PC-3 (cell line): ENCODE results near the gene CPO. TPM values are rescaled to one million over a fixed set of nuclear protein-coding genes. Genes with fewer than 3 reads are reported as not detected.

Experiments used
- ATAC-seq: fragments of 200-7000 bp; cut with Tn5 transposase; 2 replicates; pipeline ENCODE4 v1.9.1; 2020; ENCODE audit warnings: mild to moderate bottlenecking, moderate library complexity
- BruUV-seq: library from RNA; stranded (reverse); fragments of 400-500 nt; replicated peaks from 2 replicates; lab custom pipeline; 2021; lab: Mats Ljungman, UMichigan
- CTCF ChIA-PET: fragments of 300-600 bp; sonication (Branson Sonifier 250); formaldehyde crosslinking; loops from one replicate; lab custom pipeline; 2022; ENCODE audit warnings: antibody characterized with exemption; lab: Charles Lee
- POLR2A ChIA-PET: fragments of 300-600 bp; sonication (Branson Sonifier 250); formaldehyde crosslinking; loops from one replicate; lab custom pipeline; 2022; ENCODE audit warnings: antibody characterized with exemption; ENCODE audit not compliant: unreplicated experiment; lab: Charles Lee
- DNase-seq: peaks from one replicate; pipeline ENCODE4 v3.0.0-alpha.2; 2015
- H2AFZ ChIP-seq: fragments of 300-600 bp; sonication (generic); 2 replicates; pipeline ENCODE4 v1.6.0; 2016; ENCODE audit warnings: antibody characterized with exemption, low read length
- H3F3A ChIP-seq: fragments of 300-600 bp; sonication (generic); one replicate; pipeline ENCODE4 v1.6.0; 2017; ENCODE audit warnings: antibody characterized with exemption, low read length, control low read depth, mild to moderate bottlenecking; ENCODE audit not compliant: unreplicated experiment
- H3K27ac ChIP-seq: fragments of 300-600 bp; sonication (generic); 2 replicates; pipeline ENCODE4 v1.5.1; 2016; ENCODE audit warnings: mild to moderate bottlenecking, low read length
- H3K27me3 ChIP-seq: fragments of 300-600 bp; sonication (generic); 2 replicates; pipeline ENCODE4 v1.6.1; 2016; ENCODE audit warnings: low read length, mixed read lengths
- H3K36me3 ChIP-seq: fragments of 300-600 bp; sonication (generic); 2 replicates; pipeline ENCODE4 v1.6.1; 2016; ENCODE audit warnings: low read depth, mixed run types, low read length, mixed read lengths
- H3K4me1 ChIP-seq: fragments of 300-600 bp; sonication (generic); 2 replicates; pipeline ENCODE4 v1.5.1; 2016; ENCODE audit warnings: low read length; ENCODE audit not compliant: insufficient read depth
- H3K4me2 ChIP-seq: fragments of 300-600 bp; sonication (generic); 2 replicates; pipeline ENCODE4 v1.6.0; 2016; ENCODE audit warnings: low read length
- H3K4me3 ChIP-seq: fragments of 300-600 bp; sonication (generic); 2 replicates; pipeline ENCODE4 v1.5.1; 2016; ENCODE audit warnings: mild to moderate bottlenecking, low read length, mixed read lengths
- H3K79me2 ChIP-seq: fragments of 300-600 bp; sonication (generic); 2 replicates; pipeline ENCODE4 v1.6.1; 2017; ENCODE audit warnings: low read length, mixed read lengths
- H3K9ac ChIP-seq: fragments of 300-600 bp; sonication (generic); 2 replicates; pipeline ENCODE4 v1.6.0; 2016; ENCODE audit warnings: mild to moderate bottlenecking, low read length
- H3K9me2 ChIP-seq: fragments of 300-600 bp; sonication (generic); replicated peaks from 2 replicates; pipeline ENCODE4 v1.6.1; 2016; ENCODE audit warnings: mixed run types, low read length, mixed read lengths
- H3K9me3 ChIP-seq: fragments of 300-600 bp; sonication (generic); 2 replicates; pipeline ENCODE4 v1.6.1; 2016; ENCODE audit warnings: low read length, mixed read lengths
- H4K20me1 ChIP-seq: fragments of 300-600 bp; sonication (generic); 2 replicates; pipeline ENCODE4 v1.6.1; 2016; ENCODE audit warnings: low read length, mixed read lengths
- CTCF ChIP-seq: fragments of 300-600 bp; sonication (generic); conservative IDR thresholded peaks from 2 replicates; pipeline ENCODE4 v1.5.1; 2017; ENCODE audit warnings: antibody characterized with exemption, low read depth, mild to moderate bottlenecking, low read length
- EZH2 ChIP-seq: fragments of 300-600 bp; sonication (generic); IDR thresholded peaks from one replicate; pipeline ENCODE4 v1.6.1; 2017; ENCODE audit warnings: antibody characterized with exemption, mild to moderate bottlenecking, low read length; ENCODE audit not compliant: unreplicated experiment
- EZH2phosphoT487 ChIP-seq: fragments of 300-600 bp; sonication (generic); IDR thresholded peaks from 2 replicates; pipeline ENCODE4 v1.6.1; 2018; ENCODE audit warnings: mild to moderate bottlenecking, antibody characterized with exemption, low read length, borderline replicate concordance
- intact Hi-C: fragments of 100-400 bp; cut with micrococcal nuclease; formaldehyde crosslinking; loops from 2 replicates; pipeline ENCODE4 v1.9.0; 2023
- total RNA-seq: library from RNA; depleted of rRNA; stranded (reverse); fragments of >200 nt; gene quantifications from 2 replicates; pipeline ENCODE4 v1.2.3, GENCODE V29; 2014

CPO gene
- total RNA-seq, 1 experiment from 2014 or later, result not detected

GRCh38 chr2:206969192-206969591 is 29.9 kb downstream of the CPO start:
- Histone ChIP-seq H3K27ac (no peak overlapping the region), H3K9me2 (no peaks in the 10 kb centered on the region), H3K4me2 (no peak overlapping the region), H3K36me3 (no peaks in the 10 kb centered on the region), H3K9me3 (no peaks in the 10 kb centered on the region), H3K4me3 (no peak overlapping the region), H3K27me3 (no peaks in the 10 kb centered on the region), H3K79me2 (no peaks in the 10 kb centered on the region), H3K4me1 (peaks cover 8% of the 10 kb centered on the region), H3F3A (no peaks in the 10 kb centered on the region), H4K20me1 (no peaks in the 10 kb centered on the region), H2AFZ (no peak overlapping the region), H3K9ac (no peak overlapping the region)
- CTCF ChIA-PET, result interaction anchor here (0.6 kb wide), 1 partner anchor 105 kb away, joined by 4 read pairs; no protein-coding TSS in a partner anchor
- ATAC-seq, result no peak
- intact Hi-C loops, result no loop called here
- POLR2A ChIA-PET, result no interaction called here
- BruUV-seq, result no TSS peak
- TF ChIP-seq EZH2 (no peak), EZH2phosphoT487 (no peak), CTCF (no peak)
- no peak for DNase-seq

- Histone ChIP-seq H3K36me3 (no peaks in the 10 kb centered on the region), H3K9ac (no peak overlapping the region), H3K4me2 (no peak overlapping the region), H3K79me2 (no peaks in the 10 kb centered on the region), H4K20me1 (no peaks in the 10 kb centered on the region), H3F3A (no peaks in the 10 kb centered on the region), H3K27me3 (no peaks in the 10 kb centered on the region), H3K4me3 (no peak overlapping the region), H2AFZ (no peak overlapping the region), H3K4me1 (peaks cover 8% of the 10 kb centered on the region), H3K27ac (peak overlapping the region; percentile 25; the same call in 1 of the 2 replicates), H3K9me2 (no peaks in the 10 kb centered on the region), H3K9me3 (0 out of 2 replicates have a peak, but pooled peaks cover 5% of the 10 kb centered on the region)
- BruUV-seq, result no TSS peak
- no peak for TF ChIP-seq EZH2phosphoT487
- TF ChIP-seq CTCF, result no peak
- TF ChIP-seq EZH2, result no peak
- intact Hi-C loops, result no loop called here
- no peak; the same call in 1 of the 2 replicates for ATAC-seq
- ChIA-PET POLR2A (no interaction called here), CTCF (no interaction called here)
- DNase-seq, result peak; percentile 28
Measured at GRCh38 chr2:206970589-206971360, 31.5 kb downstream of the CPO start.

GRCh38 chr2:206971805-206972204 is 32.5 kb downstream of the CPO start:
- intact Hi-C loops, result no loop called here
- no peaks in the 10 kb centered on the region for H3K79me2 ChIP-seq
- ChIA-PET CTCF (no interaction called here), POLR2A (no interaction called here)
- no peak overlapping the region for H2AFZ ChIP-seq
- H3K36me3 ChIP-seq, result no peaks in the 10 kb centered on the region
- no peak for DNase-seq
- no peak for TF ChIP-seq EZH2
- no peak for TF ChIP-seq EZH2phosphoT487
- TF ChIP-seq CTCF, result no peak
- no peaks in the 10 kb centered on the region for H3K9me2 ChIP-seq
- H3K4me1 ChIP-seq, result peaks cover 8% of the 10 kb centered on the region
- H3K27me3 ChIP-seq, result no peaks in the 10 kb centered on the region
- 0 out of 2 replicates have a peak, but pooled peaks cover 5% of the 10 kb centered on the region for H3K9me3 ChIP-seq
- H3K27ac ChIP-seq, result no peak overlapping the region
- H3F3A ChIP-seq, result no peaks in the 10 kb centered on the region
- H4K20me1 ChIP-seq, result no peaks in the 10 kb centered on the region
- no TSS peak for BruUV-seq
- H3K4me2 ChIP-seq, result no peak overlapping the region
- H3K9ac ChIP-seq, result no peak overlapping the region
- no peak for ATAC-seq
- no peak overlapping the region for H3K4me3 ChIP-seq
